ENCODE measurements around the gene EPB41L4B. TPM values are rescaled to one million over a fixed set of nuclear protein-coding genes. Genes with fewer than 3 reads are reported as not detected.
"Not testable (repeated sequence)": the region's sequence is repeated elsewhere in the genome, so short reads cannot be mapped to it uniquely, and the experiment has no call there.

Gene EPB41L4B
- total and polyA plus RNA-seq, 2 of the 4 experiments (the other 2 are of a cell fraction): 0.36 to 0.54 TPM

- Histone ChIP-seq H3K18ac (ENCODE audit: low read depth, low read length) (no peak overlapping the region), H4K91ac (ENCODE audit: insufficient read depth, low read depth, low read length) (no peak overlapping the region), H2BK120ac (ENCODE audit: low read depth, low read length) (no peak overlapping the region), H3K9ac (ENCODE audit: low read depth, low read length) (no peak overlapping the region), H2AFZ (replicated peaks; ENCODE audit: low read length, poor library complexity) (no peak overlapping the region), H3K9me1 (ENCODE audit: insufficient read depth, low read length) (no peaks in the 10 kb centered on the region), H3K4me2 (ENCODE audit: low read depth, low read length) (no peak overlapping the region), H3K9me3 (ENCODE audit: control insufficient read depth, insufficient read depth, low read length) (no peaks in the 10 kb centered on the region), H2AK5ac (ENCODE audit: low read depth, low read length) (no peak overlapping the region), H4K8ac (ENCODE audit: low read depth in 2 of 2, low read length in 2 of 2) (no peak overlapping the region), H2AK9ac (replicated peaks; ENCODE audit: low read depth, low read length, poor library complexity) (no peak overlapping the region), H4K20me1 (ENCODE audit: insufficient read depth, low read length) (no peaks in the 10 kb centered on the region), H3K27ac (ENCODE audit: insufficient read depth, low read length) (no peak overlapping the region), H2BK20ac (ENCODE audit: low read depth, low read length) (no peak overlapping the region), H3K23ac (ENCODE audit: low read depth, low read length) (no peak overlapping the region), H4K5ac (ENCODE audit: low read depth, low read length) (no peak overlapping the region), H3K27me3 (ENCODE audit: control insufficient read depth, insufficient read depth, low read length) (peaks cover 32% of the 10 kb centered on the region), H3K4me1 (ENCODE audit: control insufficient read depth, insufficient read depth, low read length) (no peaks in the 10 kb centered on the region), H3K14ac (replicated peaks; ENCODE audit: low read depth, low read length) (no peak overlapping the region), H3K4ac (ENCODE audit: low read depth, low read length) (no peak overlapping the region), H3K79me1 (ENCODE audit: low read depth in 1 of 2, low read length in 2 of 2) (no peaks in the 10 kb centered on the region), H3K4me3 (ENCODE audit: insufficient read depth, low read depth, low read length) (no peak overlapping the region), H2BK15ac (ENCODE audit: low read depth, low read length) (no peak overlapping the region), H3K56ac (ENCODE audit: extremely low read depth, insufficient read depth, low read length) (no peak overlapping the region), H3K36me3 (ENCODE audit: control insufficient read depth, insufficient read depth, low read length) (no peaks in the 10 kb centered on the region), H2BK5ac (ENCODE audit: low read depth, low read length, poor library complexity, severe bottlenecking) (no peak overlapping the region)
- intact Hi-C loops (cut with micrococcal nuclease) (no loop called here), dilution Hi-C loops (cut with HindIII; ENCODE audit: low sequenced_read_pairs, unreplicated experiment) (no loop called here), in situ Hi-C loops (cut with MboI; ENCODE audit: low sequenced_read_pairs) (no loop called here)
- ChIA-PET CTCF (no interaction called here), POLR2A (ENCODE audit: unreplicated experiment) (no interaction called here)
- no CpG with 5 or more reads among the region's 3 CpGs for WGBS, 2 experiments (ENCODE audit: extremely low coverage in 2 of 2, insufficient read length in 1 of 2)
- ATAC-seq (ENCODE audit: low read depth): no peak
- TF ChIP-seq RFX5 (IDR thresholded peaks at IDR 0.05; ENCODE audit: low read depth, low read length) (no peak), CTCF (conservative IDR thresholded peaks at IDR 0.05; ENCODE audit: low read depth, low read length) (no peak), SMC3 (IDR thresholded peaks at IDR 0.05; ENCODE audit: low read depth, low read length) (no peak)
- DNase-seq: no peak
- no TSS peak for BruUV-seq (replicated peaks)
These were observed 96.1 kb downstream of the EPB41L4B start for GRCh38 chr9:109224751-109225150.

GRCh38 chr9:109218242-109218641 lies 102.6 kb downstream of the EPB41L4B start:
- H2BK120ac ChIP-seq (ENCODE audit: low read depth, low read length); BruUV-seq (replicated peaks); H4K5ac ChIP-seq (ENCODE audit: low read depth, low read length); H4K20me1 ChIP-seq (ENCODE audit: insufficient read depth, low read length); H3K4me2 ChIP-seq (ENCODE audit: low read depth, low read length); H3K4me3 ChIP-seq (ENCODE audit: insufficient read depth, low read depth, low read length); H2AK9ac ChIP-seq (replicated peaks; ENCODE audit: low read depth, low read length, poor library complexity); H3K18ac ChIP-seq (ENCODE audit: low read depth, low read length); H3K14ac ChIP-seq (replicated peaks; ENCODE audit: low read depth, low read length); H3K9ac ChIP-seq (ENCODE audit: low read depth, low read length); POLR2A ChIA-PET (ENCODE audit: unreplicated experiment); H3K4ac ChIP-seq (ENCODE audit: low read depth, low read length); H3K9me1 ChIP-seq (ENCODE audit: insufficient read depth, low read length); H2AK5ac ChIP-seq (ENCODE audit: low read depth, low read length); H2AFZ ChIP-seq (replicated peaks; ENCODE audit: low read length, poor library complexity); H2BK5ac ChIP-seq (ENCODE audit: low read depth, low read length, poor library complexity, severe bottlenecking); dilution Hi-C loops (cut with HindIII; ENCODE audit: low sequenced_read_pairs, unreplicated experiment); ATAC-seq (ENCODE audit: low read depth); H2BK15ac ChIP-seq (ENCODE audit: low read depth, low read length); H4K8ac ChIP-seq (ENCODE audit: low read depth in 2 of 2, low read length in 2 of 2); H2BK20ac ChIP-seq (ENCODE audit: low read depth, low read length); H3K4me1 ChIP-seq (ENCODE audit: control insufficient read depth, insufficient read depth, low read length); H3K27ac ChIP-seq (ENCODE audit: insufficient read depth, low read length); H3K56ac ChIP-seq (ENCODE audit: extremely low read depth, insufficient read depth, low read length); H4K91ac ChIP-seq (ENCODE audit: insufficient read depth, low read depth, low read length); H3K36me3 ChIP-seq (ENCODE audit: control insufficient read depth, insufficient read depth, low read length); H3K9me3 ChIP-seq (ENCODE audit: control insufficient read depth, insufficient read depth, low read length); DNase-seq; in situ Hi-C loops (cut with MboI; ENCODE audit: low sequenced_read_pairs); H3K79me1 ChIP-seq (ENCODE audit: low read depth in 1 of 2, low read length in 2 of 2); H3K23ac ChIP-seq (ENCODE audit: low read depth, low read length): not testable (repeated sequence)
- CTCF ChIA-PET: interaction anchor here (0.6 kb wide), 2 partner anchors 13 to 184 kb away, joined by 3 read pairs; no protein-coding TSS in a partner anchor
- peaks cover 29% of the 10 kb centered on the region for H3K27me3 ChIP-seq (ENCODE audit: control insufficient read depth, insufficient read depth, low read length)
- intact Hi-C loops (cut with micrococcal nuclease): loop anchor here (10.0 kb wide), 1 partner anchor 57 kb away; no protein-coding TSS in a partner anchor
- WGBS, 2 experiments (ENCODE audit: extremely low coverage in 2 of 2, insufficient read length in 1 of 2): 38% methylated on average over 2 of the region's 4 CpGs; no CpG with 5 or more reads in 1 of the 2 experiments

All from IMR-90 (cell line).